Mesodermal cell (in vitro differentiated cells): ENCODE data around the gene ARHGAP18.
"Not testable (repeated sequence)": the region's sequence is repeated elsewhere in the genome, so short reads cannot be mapped to it uniquely, and the experiment has no call there.

ENCODE experiments used
- H3K27ac ChIP-seq: 2 replicates; pipeline ENCODE4 v1.7.0; 2013; ENCODE audit warnings: mild to moderate bottlenecking, low read depth, low read length, moderate library complexity; ENCODE audit not compliant: severe bottlenecking
- H3K36me3 ChIP-seq: 2 replicates; pipeline ENCODE4 v1.7.1; 2013; ENCODE audit warnings: mild to moderate bottlenecking, low read length, moderate library complexity; ENCODE audit not compliant: control insufficient read depth, insufficient read depth
- H3K4me1 ChIP-seq: one replicate; pipeline ENCODE4 v1.7.1; 2013; ENCODE audit warnings: mild to moderate bottlenecking, low read length; ENCODE audit not compliant: insufficient read depth, control insufficient read depth, poor library complexity, severe bottlenecking
- H3K4me3 ChIP-seq: 2 replicates; pipeline ENCODE4 v1.7.0; 2013; ENCODE audit warnings: low read length, control low read depth, mild to moderate bottlenecking; ENCODE audit not compliant: insufficient read depth, poor library complexity, severe bottlenecking; ENCODE audit errors: extremely low read depth
- H3K9me3 ChIP-seq: 2 replicates; pipeline ENCODE4 v1.7.1; 2013; ENCODE audit warnings: mild to moderate bottlenecking, low read length, moderate library complexity; ENCODE audit not compliant: control insufficient read depth
- WGBS, 2 experiments: methylation state at CpG; one replicate each; pipeline ENCODE4 v1.1.5; 2013; ENCODE audit warnings: missing lambda C conversion rate in 2 of 2; ENCODE audit not compliant: insufficient coverage in 2 of 2; 5-methylcytosine and 5-hydroxymethylcytosine counted together

Gene ARHGAP18

DNA sequence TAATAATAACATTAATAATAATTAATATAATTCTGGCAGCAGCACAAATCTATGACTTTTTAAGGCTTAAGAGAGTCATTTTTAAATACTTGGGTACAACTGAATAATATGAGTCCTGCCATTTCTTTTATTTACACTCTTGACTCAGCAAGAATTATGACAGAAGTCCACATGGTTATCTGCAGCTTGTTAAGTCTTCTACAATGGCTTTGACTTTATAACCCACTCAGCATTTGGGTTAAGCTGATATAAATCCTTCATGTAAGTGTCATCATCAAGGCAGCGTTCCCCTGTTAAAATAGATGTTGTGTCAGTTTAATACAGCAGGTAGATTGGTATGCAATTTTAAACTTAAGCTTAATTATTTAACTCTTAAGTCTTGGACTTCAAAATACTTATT lies 131.7 kb downstream of the ARHGAP18 start:
- WGBS, 2 experiments = 100% methylated on average over 1 of the region's 1 CpG; no CpG with 5 or more reads in 1 of the 2 experiments
- no peaks in the 10 kb centered on the region for H3K36me3 ChIP-seq

DNA sequence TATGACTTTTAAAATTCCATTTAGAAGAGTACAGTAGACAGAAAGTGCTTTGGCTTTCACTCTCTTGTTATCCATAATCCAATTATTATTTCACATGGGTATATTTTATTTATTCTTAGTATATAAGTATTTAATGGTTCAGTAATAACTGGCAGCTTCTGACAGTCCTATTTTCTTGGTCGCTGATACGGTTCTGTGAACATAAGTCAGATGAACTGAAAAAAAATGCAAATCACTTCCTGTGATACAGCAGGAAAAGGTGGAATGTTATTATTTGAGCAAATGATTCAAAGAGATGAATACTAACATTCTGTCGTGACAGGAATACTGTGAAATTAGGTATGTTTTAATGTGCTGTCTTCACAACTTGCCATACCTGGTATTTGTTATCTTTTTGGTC lies 132.3 kb downstream of the ARHGAP18 start:
- H3K9me3 ChIP-seq = no peaks in the 10 kb centered on the region
- H3K27ac ChIP-seq = no peak overlapping the region
- H3K4me3 ChIP-seq = no peak overlapping the region
- H3K36me3 ChIP-seq = no peaks in the 10 kb centered on the region
- WGBS, 2 experiments = 87 to 91% methylated on average over 3 of the region's 3 CpGs
- peaks cover 5% of the 10 kb centered on the region for H3K4me1 ChIP-seq

More for the DNA sequence above, 131.7 kb downstream of the ARHGAP18 start:
- Histone ChIP-seq H3K4me3 (no peak overlapping the region), H3K4me1 (peaks cover 5% of the 10 kb centered on the region), H3K27ac (no peak overlapping the region), H3K9me3 (no peaks in the 10 kb centered on the region)

DNA sequence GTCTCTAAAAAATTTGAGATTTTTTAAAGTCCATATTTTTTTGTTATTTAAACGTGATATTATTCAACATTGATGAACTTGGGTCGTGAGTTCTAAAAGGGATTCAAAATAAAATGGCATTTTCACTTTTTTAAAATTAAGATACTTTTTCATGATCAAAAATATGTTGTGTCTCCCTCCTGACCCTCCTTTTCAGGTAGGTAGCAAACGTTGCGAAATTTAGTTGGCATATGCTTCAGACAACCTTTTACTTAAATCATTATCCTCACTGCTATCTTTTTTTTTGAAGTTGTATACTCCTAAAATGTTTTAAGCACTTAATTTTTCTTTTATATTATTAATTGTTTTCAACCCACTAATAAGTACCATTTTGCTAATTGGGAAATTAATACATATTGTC lies 133.5 kb downstream of the ARHGAP18 start:
- no CpG with 5 or more reads among the region's 4 CpGs for WGBS, 2 experiments
- Histone ChIP-seq H3K4me1 (peaks cover 5% of the 10 kb centered on the region), H3K4me3 (no peak overlapping the region), H3K9me3 (no peaks in the 10 kb centered on the region), H3K27ac (no peak overlapping the region), H3K36me3 (no peaks in the 10 kb centered on the region)

DNA sequence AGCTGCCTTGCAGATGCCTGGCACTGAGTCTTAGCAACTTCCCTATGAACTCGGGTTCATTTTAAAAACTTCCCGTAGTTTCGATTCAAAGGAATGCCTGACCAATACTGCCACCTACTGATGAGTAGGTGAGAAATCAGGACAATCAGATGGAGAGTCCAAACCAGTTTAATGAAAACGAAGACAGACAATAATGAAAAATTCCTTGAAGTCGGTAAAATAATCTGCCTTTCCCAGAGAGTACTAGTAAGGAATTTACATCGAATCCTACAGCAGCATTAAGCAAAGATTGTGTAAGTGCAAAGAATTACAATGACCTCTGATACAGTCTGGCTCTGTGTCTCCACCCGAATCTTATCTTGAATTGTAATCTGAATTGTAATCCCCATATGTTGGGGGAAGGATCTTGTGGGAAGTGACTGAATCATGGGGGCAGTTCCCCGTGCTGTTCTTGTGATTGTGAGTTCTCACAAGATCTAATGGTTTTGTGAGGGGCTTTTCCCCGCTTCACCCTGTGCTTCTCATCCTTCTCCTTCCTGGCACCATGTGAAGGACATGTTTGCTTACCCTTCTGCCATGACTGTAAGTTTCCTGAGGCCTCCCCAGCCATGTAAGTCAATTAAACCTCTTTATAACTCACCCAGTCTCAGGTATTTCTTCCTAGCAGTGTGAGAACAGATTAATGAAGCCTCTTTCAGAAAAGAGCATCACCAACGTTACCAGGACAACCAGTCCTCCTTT lies 134.4 kb downstream of the ARHGAP18 start:
- Histone ChIP-seq H3K4me1 (peaks cover 5% of the 10 kb centered on the region), H3K4me3 (no peak overlapping the region), H3K36me3 (no peaks in the 10 kb centered on the region), H3K27ac (no peak overlapping the region), H3K9me3 (no peaks in the 10 kb centered on the region)
- 13 to 59% methylated on average over 3 to 5 of the region's 10 CpGs for WGBS, 2 experiments

DNA sequence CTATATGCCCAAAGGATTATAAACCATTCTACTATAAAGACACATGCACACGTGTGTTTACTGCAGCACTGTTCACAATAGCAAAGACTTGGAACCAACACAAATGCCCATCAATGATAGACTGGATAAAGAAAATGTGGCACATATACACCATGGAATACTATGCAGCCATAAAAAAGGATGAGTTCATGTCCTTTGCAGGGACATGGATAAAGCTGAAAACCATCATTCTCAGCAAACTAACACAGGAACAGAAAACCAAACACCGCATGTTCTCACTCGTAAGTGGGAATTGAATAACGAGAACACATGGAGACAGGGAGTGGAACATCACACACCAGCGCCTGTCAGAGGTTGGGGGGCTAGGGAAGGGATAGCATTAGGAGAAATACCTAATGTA lies 135.4 kb downstream of the ARHGAP18 start:
- not testable (repeated sequence) for H3K36me3 ChIP-seq, H3K9me3 ChIP-seq, H3K27ac ChIP-seq, H3K4me1 ChIP-seq, H3K4me3 ChIP-seq
- WGBS, 2 experiments = 100% methylated on average over 3 of the region's 5 CpGs; no CpG with 5 or more reads in 1 of the 2 experiments

DNA sequence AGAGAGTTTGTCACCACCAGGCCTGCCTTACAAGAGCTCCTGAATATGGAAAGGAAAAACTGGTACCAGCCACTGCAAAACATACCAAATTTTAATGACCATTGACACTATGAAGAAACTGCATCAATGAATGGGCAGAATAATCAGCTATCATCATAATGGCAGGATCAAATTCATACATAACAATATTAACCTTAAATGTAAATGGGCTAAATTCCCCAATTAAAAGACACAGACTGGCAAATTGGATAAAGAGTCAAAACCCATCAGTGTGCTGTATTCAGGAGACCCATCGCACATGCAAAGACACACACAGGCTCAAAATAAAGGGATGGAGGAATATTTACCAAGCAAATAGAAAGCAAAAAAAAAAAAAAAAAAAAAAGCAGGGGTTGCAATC lies 139.0 kb downstream of the ARHGAP18 start:
- H3K36me3 ChIP-seq, H3K4me3 ChIP-seq, H3K4me1 ChIP-seq, H3K27ac ChIP-seq, H3K9me3 ChIP-seq: not testable (repeated sequence)
- WGBS, 2 experiments = no CpG with 5 or more reads among the region's 1 CpG

DNA sequence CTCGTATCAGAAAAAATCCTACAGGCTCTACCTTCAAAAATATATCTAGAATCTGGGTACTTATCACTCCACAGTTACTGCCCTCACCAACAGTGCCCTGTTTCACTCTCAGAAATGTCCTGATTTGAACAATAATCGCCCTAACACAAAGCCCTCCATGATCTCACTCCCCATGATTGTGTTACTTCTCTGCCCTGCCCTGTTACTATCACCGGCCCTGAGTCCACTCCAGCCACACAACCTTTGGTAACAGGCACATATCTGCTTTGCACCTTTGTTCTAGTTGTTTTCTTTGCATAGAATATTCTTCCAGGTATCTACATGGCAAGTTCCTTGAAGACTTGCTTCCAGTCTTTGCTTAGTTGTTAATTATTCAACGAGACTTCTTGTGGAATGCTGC lies 142.0 kb downstream of the ARHGAP18 start:
- WGBS, 2 experiments = 94 to 97% methylated on average over 3 to 4 of the region's 4 CpGs

DNA sequence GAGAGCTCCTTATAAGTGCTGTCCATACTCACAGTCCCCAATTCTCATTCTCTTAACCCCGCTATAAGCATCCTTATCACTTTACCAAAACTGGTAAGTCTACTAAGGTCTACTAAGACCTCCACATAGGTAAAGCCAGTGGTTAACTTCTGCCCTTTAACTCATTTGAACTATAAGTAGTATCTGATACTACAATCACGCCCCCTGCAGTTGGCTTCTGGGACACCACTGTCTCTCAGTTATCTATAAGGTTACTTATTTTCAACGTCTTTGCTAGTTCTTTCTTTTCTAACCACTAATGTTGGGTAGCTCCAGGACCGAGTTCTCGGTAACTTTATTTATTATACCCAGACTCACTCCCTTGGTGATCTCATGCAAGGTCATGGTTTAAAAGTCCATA lies 142.6 kb downstream of the ARHGAP18 start:
- 92 to 96% methylated on average over 4 of the region's 5 CpGs for WGBS, 2 experiments
- H3K4me3 ChIP-seq = no peak overlapping the region
- peaks cover 11% of the 10 kb centered on the region for H3K4me1 ChIP-seq
- H3K27ac ChIP-seq = no peak overlapping the region
- H3K36me3 ChIP-seq = no peaks in the 10 kb centered on the region
- H3K9me3 ChIP-seq = no peaks in the 10 kb centered on the region

More for the DNA sequence above, 142.0 kb downstream of the ARHGAP18 start:
- Histone ChIP-seq H3K9me3 (no peaks in the 10 kb centered on the region), H3K4me3 (no peak overlapping the region), H3K36me3 (no peaks in the 10 kb centered on the region), H3K4me1 (peaks cover 11% of the 10 kb centered on the region), H3K27ac (no peak overlapping the region)

DNA sequence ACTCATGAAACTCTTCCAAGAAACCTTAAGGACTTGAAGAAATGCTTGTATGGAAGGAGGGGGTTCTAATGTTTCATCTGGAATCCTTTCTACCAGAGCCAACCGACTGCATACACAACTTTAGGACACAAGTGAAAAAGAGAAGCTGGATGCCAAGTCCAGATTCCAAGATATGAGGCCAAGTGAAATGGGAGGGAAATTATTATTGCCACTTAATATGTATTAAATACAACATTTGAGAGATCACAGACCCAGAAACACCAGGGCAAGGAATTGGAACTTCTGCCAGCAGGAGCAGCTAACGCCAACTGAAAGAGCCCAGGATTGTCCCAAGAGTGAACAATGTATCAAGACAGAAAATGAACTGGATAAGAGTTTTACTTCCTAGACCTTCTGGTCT lies 144.2 kb downstream of the ARHGAP18 start:
- 100% methylated on average over 1 of the region's 2 CpGs for WGBS, 2 experiments
- H3K4me3 ChIP-seq = no peak overlapping the region
- peaks cover 11% of the 10 kb centered on the region for H3K4me1 ChIP-seq
- H3K9me3 ChIP-seq = no peaks in the 10 kb centered on the region
- no peaks in the 10 kb centered on the region for H3K36me3 ChIP-seq
- H3K27ac ChIP-seq = no peak overlapping the region

DNA sequence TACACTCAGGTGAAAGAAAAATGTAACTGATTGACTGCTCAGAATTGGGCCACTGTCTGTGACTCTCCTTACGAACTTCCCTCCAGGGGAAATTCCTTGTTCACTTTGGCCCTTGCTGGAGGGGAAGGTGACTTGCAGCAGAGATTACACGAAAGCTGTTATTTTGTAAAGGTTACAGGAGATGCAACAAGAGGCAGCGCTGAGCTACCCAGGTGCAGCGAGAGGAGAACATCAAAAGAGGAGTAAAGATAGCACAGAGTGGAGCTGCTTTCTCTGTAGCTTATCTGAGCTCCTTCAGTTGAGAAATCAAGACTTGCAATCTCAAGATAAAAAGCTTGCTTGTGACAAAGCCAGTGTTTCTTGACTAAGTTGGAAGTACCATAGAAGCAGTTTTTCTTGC lies 144.6 kb downstream of the ARHGAP18 start:
- H3K4me3 ChIP-seq = no peak overlapping the region
- no peaks in the 10 kb centered on the region for H3K9me3 ChIP-seq
- H3K36me3 ChIP-seq = no peaks in the 10 kb centered on the region
- no peak overlapping the region for H3K27ac ChIP-seq
- 81% methylated on average over 4 of the region's 4 CpGs for WGBS, 2 experiments
- peaks cover 11% of the 10 kb centered on the region for H3K4me1 ChIP-seq

DNA sequence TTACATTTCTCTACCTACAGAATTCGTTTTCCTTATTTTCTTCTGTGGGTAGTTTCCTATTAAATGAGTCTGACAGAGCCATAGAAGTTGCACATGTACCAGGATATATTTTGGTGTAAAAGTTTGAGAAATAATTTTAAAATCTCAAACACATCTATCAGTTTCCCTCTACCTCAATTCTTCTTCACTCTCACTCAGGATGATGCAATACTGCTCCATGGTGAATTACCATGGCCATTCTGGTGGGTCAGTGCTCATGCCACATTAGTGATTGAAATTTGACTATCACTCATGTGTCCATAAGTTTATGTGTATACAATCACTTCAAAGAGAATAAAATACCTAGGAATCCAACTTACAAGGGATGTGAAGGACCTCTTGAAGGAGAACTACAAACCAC lies 151.7 kb downstream of the ARHGAP18 start:
- WGBS, 2 experiments = no CpG with 5 or more reads among the region's 1 CpG
- no peak overlapping the region for H3K27ac ChIP-seq
- H3K9me3 ChIP-seq = no peaks in the 10 kb centered on the region
- H3K4me3 ChIP-seq = no peak overlapping the region
- H3K36me3 ChIP-seq = no peaks in the 10 kb centered on the region
- no peaks in the 10 kb centered on the region for H3K4me1 ChIP-seq
